Measurements from ENCODE around the gene MEF2C. TPM values are rescaled to one million over a fixed set of nuclear protein-coding genes. Genes with fewer than 3 reads are reported as not detected.
A peak's percentile ranks its signal among the peaks of the same experiment; 100 is the strongest.

MEF2C gene
- total RNA-seq, 2 experiments from 2014 or later = 0.13 to 0.53 TPM

GRCh38 chr5:88732181-88732633 lies 150.8 kb downstream of the MEF2C start:
- no peak for DNase-seq
- CTCF ChIA-PET = no interaction called here
- ATAC-seq = no peak

GRCh38 chr5:88729829-88730182 lies 153.2 kb downstream of the MEF2C start:
- CTCF ChIA-PET = interaction anchor here (0.7 to 4.6 kb wide), 13 partner anchors 9 to 1535 kb away, joined by 3 to 62 read pairs (median 4); no protein-coding TSS in a partner anchor
- POLR2A ChIA-PET = no interaction called here
- H3K9me3 Mint-ChIP-seq (ENCODE audit: insufficient read depth) = no peaks in the 10 kb centered on the region
- H3K27me3 Mint-ChIP-seq (ENCODE audit: low read depth) = peaks cover 7% of the 10 kb centered on the region
- ATAC-seq = no peak
- no peak overlapping the region for H3K27ac Mint-ChIP-seq
- peaks cover 5% of the 10 kb centered on the region for H3K4me1 Mint-ChIP-seq (ENCODE audit: low read depth)
- no peak for DNase-seq
- H3K36me3 Mint-ChIP-seq (ENCODE audit: low read depth) = no peaks in the 10 kb centered on the region
- H3K4me3 Mint-ChIP-seq = no peak overlapping the region

More at GRCh38 chr5:88732181-88732633, 150.8 kb downstream of the MEF2C start:
- Mint-ChIP-seq H3K9me3 (ENCODE audit: insufficient read depth) (no peaks in the 10 kb centered on the region), H3K27me3 (ENCODE audit: low read depth) (peaks cover 1% of the 10 kb centered on the region), H3K36me3 (ENCODE audit: low read depth) (no peaks in the 10 kb centered on the region), H3K4me3 (no peak overlapping the region), H3K27ac (no peak overlapping the region), H3K4me1 (ENCODE audit: low read depth) (peaks cover 5% of the 10 kb centered on the region)
- POLR2A ChIA-PET = no interaction called here

- peaks cover 5% of the 10 kb centered on the region for H3K4me1 Mint-ChIP-seq (ENCODE audit: low read depth)
- H3K4me3 Mint-ChIP-seq = no peak overlapping the region
- no peaks in the 10 kb centered on the region for H3K36me3 Mint-ChIP-seq (ENCODE audit: low read depth)
- DNase-seq (peak; percentile 74), ATAC-seq (peak; percentile 75)
- H3K27me3 Mint-ChIP-seq (ENCODE audit: low read depth) = peaks cover 7% of the 10 kb centered on the region
- POLR2A ChIA-PET = no interaction called here
- CTCF ChIA-PET = interaction anchor here (0.5 to 4.6 kb wide), 22 partner anchors 10 to 1801 kb away, joined by 3 to 62 read pairs (median 4); partner anchors contain the start of genes LYSMD3 and MEF2C
- no peak overlapping the region for H3K27ac Mint-ChIP-seq
- no peaks in the 10 kb centered on the region for H3K9me3 Mint-ChIP-seq (ENCODE audit: insufficient read depth)
Observed at GRCh38 chr5:88729084-88729828, 153.7 kb downstream of the MEF2C start.

DNA sequence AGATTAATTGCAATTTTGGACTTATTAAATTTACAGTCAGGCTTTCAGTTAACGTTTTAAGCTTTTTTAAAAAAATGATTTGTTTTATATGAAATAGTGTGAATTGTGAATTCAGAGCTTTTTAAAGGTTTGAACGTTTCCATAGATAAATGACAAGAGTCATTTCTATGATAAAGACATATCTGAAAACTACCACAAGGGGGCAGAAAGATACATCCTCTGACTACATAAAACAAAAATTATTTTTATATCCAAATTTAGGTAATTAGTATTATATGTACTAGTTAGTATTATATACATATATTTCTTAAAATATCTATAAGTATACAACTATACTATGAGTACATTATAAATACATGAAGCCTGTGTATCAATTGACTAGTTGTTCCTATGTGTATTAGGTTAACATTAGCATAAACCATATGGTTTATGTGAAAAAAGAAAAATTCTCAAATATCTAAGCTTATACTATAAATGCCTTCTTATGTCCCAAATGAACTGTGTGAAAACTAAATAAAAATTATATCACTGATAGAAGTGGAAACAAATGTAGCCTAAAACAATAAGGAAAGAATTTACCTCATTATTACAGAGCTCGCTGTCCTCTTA lies 155.2 kb downstream of the MEF2C start:
- no peaks in the 10 kb centered on the region for H3K36me3 Mint-ChIP-seq (ENCODE audit: low read depth)
- ChIA-PET POLR2A (interaction anchor here (0.7 kb wide), 1 partner anchor 1534 kb away, joined by 3 read pairs; no protein-coding TSS in a partner anchor), CTCF (interaction anchor here (0.7 to 4.6 kb wide), 14 partner anchors 11 to 1802 kb away, joined by 3 to 62 read pairs (median 4); partner anchors contain the start of genes LYSMD3 and MEF2C)
- H3K27ac Mint-ChIP-seq = no peak overlapping the region
- no peak for DNase-seq
- H3K27me3 Mint-ChIP-seq (ENCODE audit: low read depth) = peaks cover 7% of the 10 kb centered on the region
- no peak overlapping the region for H3K4me3 Mint-ChIP-seq
- H3K4me1 Mint-ChIP-seq (ENCODE audit: low read depth) = no peaks in the 10 kb centered on the region
- no peaks in the 10 kb centered on the region for H3K9me3 Mint-ChIP-seq (ENCODE audit: insufficient read depth)
- no peak for ATAC-seq

DNA sequence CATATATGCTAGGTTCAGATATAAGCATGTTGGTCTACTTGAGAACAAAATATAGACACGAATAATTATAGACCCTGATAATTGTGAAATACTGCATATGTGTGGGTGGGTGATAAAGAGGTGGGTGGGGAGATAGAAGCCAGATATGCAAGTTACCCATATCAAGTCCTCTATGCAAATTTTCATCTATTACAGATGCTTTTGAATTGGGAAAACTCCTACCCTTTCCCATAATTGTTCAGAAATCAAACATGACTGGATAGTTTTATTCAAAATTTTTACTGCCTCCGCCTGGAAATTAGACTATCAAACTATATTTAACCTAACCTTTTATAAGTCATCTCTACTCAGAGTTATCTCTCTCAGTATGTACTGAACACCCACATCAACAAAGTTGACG lies 157.5 kb downstream of the MEF2C start:
- Mint-ChIP-seq H3K4me3 (no peak overlapping the region), H3K27me3 (ENCODE audit: low read depth) (peaks cover 7% of the 10 kb centered on the region), H3K4me1 (ENCODE audit: low read depth) (no peaks in the 10 kb centered on the region), H3K27ac (no peak overlapping the region), H3K36me3 (ENCODE audit: low read depth) (no peaks in the 10 kb centered on the region), H3K9me3 (ENCODE audit: insufficient read depth) (no peaks in the 10 kb centered on the region)
- CTCF ChIA-PET = interaction anchor here (1.0 to 1.8 kb wide), 3 partner anchors 9 to 1540 kb away, joined by 3 to 11 read pairs (median 4); no protein-coding TSS in a partner anchor
- DNase-seq (no peak), ATAC-seq (no peak)
- POLR2A ChIA-PET = no interaction called here

GRCh38 chr5:88724201-88724600 lies 158.8 kb downstream of the MEF2C start:
- H3K27ac Mint-ChIP-seq = no peak overlapping the region
- H3K36me3 Mint-ChIP-seq (ENCODE audit: low read depth) = no peaks in the 10 kb centered on the region
- DNase-seq (no peak), ATAC-seq (no peak)
- no peak overlapping the region for H3K4me3 Mint-ChIP-seq
- ChIA-PET CTCF (interaction anchor here (0.8 to 1.6 kb wide), 3 partner anchors 34 to 943 kb away, joined by 3 to 11 read pairs (median 3); no protein-coding TSS in a partner anchor), POLR2A (no interaction called here)
- H3K4me1 Mint-ChIP-seq (ENCODE audit: low read depth) = no peaks in the 10 kb centered on the region
- no peaks in the 10 kb centered on the region for H3K9me3 Mint-ChIP-seq (ENCODE audit: insufficient read depth)
- H3K27me3 Mint-ChIP-seq (ENCODE audit: low read depth) = peaks cover 6% of the 10 kb centered on the region

GRCh38 chr5:88722546-88723073 lies 160.4 kb downstream of the MEF2C start:
- CTCF ChIA-PET = no interaction called here
- Mint-ChIP-seq H3K4me3 (no peak overlapping the region), H3K9me3 (ENCODE audit: insufficient read depth) (no peaks in the 10 kb centered on the region), H3K4me1 (ENCODE audit: low read depth) (no peaks in the 10 kb centered on the region), H3K27me3 (ENCODE audit: low read depth) (peaks cover 8% of the 10 kb centered on the region), H3K27ac (no peak overlapping the region), H3K36me3 (ENCODE audit: low read depth) (no peaks in the 10 kb centered on the region)
- ATAC-seq = no peak
- DNase-seq = no peak
- POLR2A ChIA-PET = no interaction called here

DNA sequence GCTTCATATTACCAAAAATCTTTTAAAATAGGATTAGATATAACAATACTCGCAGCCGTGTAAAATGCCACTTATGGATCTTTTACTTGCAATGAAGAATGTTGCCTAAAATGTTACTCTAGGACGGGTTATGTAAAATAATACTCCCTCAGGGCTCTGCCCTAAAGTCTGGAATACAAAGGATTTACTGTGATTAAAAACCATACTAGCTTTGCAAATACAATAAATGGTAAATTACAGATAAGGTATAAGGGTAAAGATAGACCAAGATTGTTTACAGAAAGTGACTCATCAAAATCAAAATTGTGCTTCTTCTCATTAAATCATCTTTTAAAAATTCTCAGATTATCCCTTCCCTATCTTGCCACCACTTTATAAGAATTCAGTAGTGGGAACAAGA lies 163.6 kb downstream of the MEF2C start:
- CTCF ChIA-PET = interaction anchor here (0.9 kb wide), 1 partner anchor 10 kb away, joined by 4 read pairs; no protein-coding TSS in a partner anchor
- DNase-seq = no peak
- H3K36me3 Mint-ChIP-seq (ENCODE audit: low read depth) = no peaks in the 10 kb centered on the region
- H3K4me3 Mint-ChIP-seq = no peak overlapping the region
- ATAC-seq = no peak
- no peaks in the 10 kb centered on the region for H3K4me1 Mint-ChIP-seq (ENCODE audit: low read depth)
- H3K27me3 Mint-ChIP-seq (ENCODE audit: low read depth) = peaks cover 7% of the 10 kb centered on the region
- H3K27ac Mint-ChIP-seq = no peak overlapping the region
- POLR2A ChIA-PET = no interaction called here
- no peaks in the 10 kb centered on the region for H3K9me3 Mint-ChIP-seq (ENCODE audit: insufficient read depth)

DNA sequence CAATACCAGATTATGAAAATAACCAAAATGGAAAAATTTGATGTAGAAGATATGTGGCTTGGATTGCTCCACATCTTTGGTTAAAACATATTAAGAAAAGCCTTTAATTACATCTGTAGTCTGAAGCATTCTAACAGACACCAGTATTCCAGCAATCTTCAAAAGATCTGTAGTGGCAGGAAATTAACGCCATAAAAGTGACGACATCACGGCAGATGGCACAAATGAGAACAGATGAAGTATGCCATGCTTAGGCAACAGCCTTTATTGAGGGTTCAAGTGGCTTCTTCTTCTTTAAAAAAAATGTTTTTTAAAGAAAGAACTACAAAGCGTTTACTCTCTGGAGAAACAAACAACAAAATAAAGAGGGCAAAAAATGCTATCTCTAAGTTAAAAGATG lies 164.2 kb downstream of the MEF2C start:
- no peaks in the 10 kb centered on the region for H3K4me1 Mint-ChIP-seq (ENCODE audit: low read depth)
- no peaks in the 10 kb centered on the region for H3K9me3 Mint-ChIP-seq (ENCODE audit: insufficient read depth)
- H3K4me3 Mint-ChIP-seq = no peak overlapping the region
- DNase-seq = no peak
- H3K36me3 Mint-ChIP-seq (ENCODE audit: low read depth) = no peaks in the 10 kb centered on the region
- H3K27ac Mint-ChIP-seq = no peak overlapping the region
- no peak for ATAC-seq
- ChIA-PET CTCF (no interaction called here), POLR2A (no interaction called here)
- H3K27me3 Mint-ChIP-seq (ENCODE audit: low read depth) = peaks cover 7% of the 10 kb centered on the region

GRCh38 chr5:88716101-88716500 lies 166.9 kb downstream of the MEF2C start:
- Mint-ChIP-seq H3K36me3 (ENCODE audit: low read depth) (no peaks in the 10 kb centered on the region), H3K4me3 (no peak overlapping the region), H3K27me3 (ENCODE audit: low read depth) (peaks cover 7% of the 10 kb centered on the region), H3K9me3 (ENCODE audit: insufficient read depth) (no peaks in the 10 kb centered on the region), H3K4me1 (ENCODE audit: low read depth) (no peaks in the 10 kb centered on the region), H3K27ac (no peak overlapping the region)
- CTCF ChIA-PET = no interaction called here
- DNase-seq (no peak), ATAC-seq (no peak)
- POLR2A ChIA-PET = no interaction called here

DNA sequence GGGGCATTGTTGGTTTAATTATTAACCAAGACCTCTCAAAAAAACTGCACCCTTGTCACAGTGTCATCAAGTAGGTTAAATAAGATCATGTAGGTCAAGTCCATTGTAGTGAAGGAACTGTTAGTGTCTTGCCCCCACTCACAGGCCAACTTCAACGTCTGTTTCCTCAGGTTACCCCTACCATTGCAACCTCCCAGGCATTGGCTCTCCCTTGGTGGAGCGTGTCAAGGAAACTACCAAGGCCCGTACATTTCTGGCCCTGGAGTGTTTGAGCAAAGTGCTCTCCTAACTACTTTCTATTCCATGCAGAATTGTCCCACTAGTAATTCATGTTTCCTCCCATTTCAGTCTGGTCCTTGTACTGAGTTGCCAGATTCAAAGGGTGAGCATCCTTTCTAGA lies 167.5 kb downstream of the MEF2C start:
- Mint-ChIP-seq H3K36me3 (ENCODE audit: low read depth) (no peaks in the 10 kb centered on the region), H3K9me3 (ENCODE audit: insufficient read depth) (no peaks in the 10 kb centered on the region), H3K4me1 (ENCODE audit: low read depth) (no peaks in the 10 kb centered on the region), H3K27ac (no peak overlapping the region), H3K4me3 (no peak overlapping the region), H3K27me3 (ENCODE audit: low read depth) (peaks cover 7% of the 10 kb centered on the region)
- DNase-seq (no peak), ATAC-seq (no peak)
- CTCF ChIA-PET = no interaction called here
- POLR2A ChIA-PET = no interaction called here

DNA sequence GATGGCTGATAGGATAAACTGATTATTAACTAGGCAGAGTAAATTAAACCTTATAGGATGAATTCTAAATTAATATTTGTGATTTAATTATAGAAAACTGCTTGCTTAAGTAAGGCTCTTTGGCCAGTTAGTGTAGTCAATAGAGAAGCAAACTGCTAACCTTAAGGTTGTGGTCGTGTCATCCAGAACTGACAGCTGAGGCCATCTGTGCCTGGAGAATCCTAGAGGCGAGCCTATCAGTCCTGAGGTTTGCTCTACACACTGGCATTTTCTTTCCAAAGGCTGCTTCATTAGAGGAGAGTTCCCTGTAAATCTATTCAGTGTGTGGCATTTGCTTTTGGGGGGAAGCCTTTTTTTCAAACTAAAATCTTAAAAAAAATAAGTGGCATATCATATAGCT lies 169.2 kb downstream of the MEF2C start:
- POLR2A ChIA-PET = no interaction called here
- Mint-ChIP-seq H3K4me1 (ENCODE audit: low read depth) (no peaks in the 10 kb centered on the region), H3K36me3 (ENCODE audit: low read depth) (no peaks in the 10 kb centered on the region), H3K4me3 (no peak overlapping the region), H3K9me3 (ENCODE audit: insufficient read depth) (no peaks in the 10 kb centered on the region), H3K27ac (no peak overlapping the region), H3K27me3 (ENCODE audit: low read depth) (peaks cover 9% of the 10 kb centered on the region)
- CTCF ChIA-PET = no interaction called here
- ATAC-seq (no peak), DNase-seq (no peak)

Data from activated CD8-positive, alpha-beta T cell treated with anti-CD3 and anti-CD28 coated beads, Interleukin-2, amount 10 ng/mL, durations not matched to agents 7 days and 5 days (primary cell).